Activated CD8-positive, alpha-beta memory T cell treated with anti-CD3 and anti-CD28 coated beads, Interleukin-2, amount 10 ng/mL, durations not matched to agents 7 days and 5 days (primary cell): ENCODE results near the gene KDM4E. TPM values are rescaled to one million over a fixed set of nuclear protein-coding genes. Genes with fewer than 3 reads are reported as not detected.

Experiments
- ATAC-seq: fragments of 150-1000 bp; cut with Tn5 transposase; one replicate; pipeline ENCODE4 v1.10.0; 2021; ENCODE audit warnings: moderate library complexity
- CTCF ChIA-PET: fragments of 350-600 bp; sonication (Branson Sonifier 250); formaldehyde crosslinking; loops from one replicate; lab custom pipeline; 2021; ENCODE audit warnings: antibody characterized with exemption; lab: Charles Lee
- DNase-seq: peaks from one replicate; pipeline ENCODE4 v3.0.0-alpha.2; 2020
- H3K27ac Mint-ChIP-seq: one replicate; pipeline ENCODE4 v1.8.0; 2021; ENCODE audit warnings: mild to moderate bottlenecking, mixed read lengths
- H3K27me3 Mint-ChIP-seq: one replicate; pipeline ENCODE4 v1.8.0; 2021; ENCODE audit warnings: mixed read lengths
- H3K36me3 Mint-ChIP-seq: one replicate; pipeline ENCODE4 v1.8.0; 2021; ENCODE audit warnings: mild to moderate bottlenecking, mixed read lengths
- H3K4me1 Mint-ChIP-seq: one replicate; pipeline ENCODE4 v1.8.0; 2021; ENCODE audit warnings: mixed read lengths
- H3K4me3 Mint-ChIP-seq: one replicate; pipeline ENCODE4 v1.8.0; 2021; ENCODE audit warnings: mild to moderate bottlenecking, moderate library complexity, mixed read lengths
- H3K9me3 Mint-ChIP-seq: one replicate; pipeline ENCODE4 v1.8.0; 2022; ENCODE audit warnings: low read depth, mixed read lengths
- total RNA-seq, 2 experiments: library from RNA; stranded (reverse); gene quantifications; one replicate each; pipeline ENCODE4 v1.2.3, GENCODE V29; 2021

The KDM4E gene
- total RNA-seq, 2 experiments from 2014 or later: not detected

GRCh38 chr11:95059046-95059445, 34.0 kb downstream of the KDM4E start:
- peaks cover 52% of the 10 kb centered on the region for H3K27me3 Mint-ChIP-seq
- no peaks in the 10 kb centered on the region for H3K9me3 Mint-ChIP-seq
- no peak overlapping the region for H3K27ac Mint-ChIP-seq
- no peak overlapping the region for H3K4me3 Mint-ChIP-seq
- DNase-seq (no peak), ATAC-seq (no peak)
- no peaks in the 10 kb centered on the region for H3K36me3 Mint-ChIP-seq
- H3K4me1 Mint-ChIP-seq: peaks cover 2% of the 10 kb centered on the region
- CTCF ChIA-PET: no interaction called here

GRCh38 chr11:95065336-95065735, 40.3 kb downstream of the KDM4E start:
- Mint-ChIP-seq H3K27me3 (peaks cover 25% of the 10 kb centered on the region), H3K27ac (no peak overlapping the region), H3K36me3 (peaks cover 7% of the 10 kb centered on the region), H3K9me3 (no peaks in the 10 kb centered on the region), H3K4me3 (no peak overlapping the region), H3K4me1 (peaks cover 15% of the 10 kb centered on the region)
- DNase-seq (no peak), ATAC-seq (no peak)
- CTCF ChIA-PET: interaction anchor here (3.2 to 21.6 kb wide), 2 partner anchors 31 to 87 kb away, joined by 11 to 321 read pairs; partner anchors contain the start of gene ENDOD1

- CTCF ChIA-PET: interaction anchor here (0.9 to 21.6 kb wide), 13 partner anchors 9 to 722 kb away, joined by 3 to 321 read pairs (median 4); partner anchors contain the start of genes CWC15, ENDOD1, FAM76B and KDM4D
- peak within 1 kb of the TSS; percentile 92 for H3K4me3 Mint-ChIP-seq
These were observed 41.6 kb downstream of the KDM4E start, which contains the start of gene SRSF8 for GRCh38 chr11:95066716-95067038. Gene SRSF8, plus strand, starts transcription at chr11:95066919. Its CDS starts 308 bp downstream, at chr11:95067227.

GRCh38 chr11:95067039-95067840, 42.2 kb downstream of the KDM4E start:
- Mint-ChIP-seq H3K27me3 (peaks cover 10% of the 10 kb centered on the region), H3K27ac (peak overlapping the region; percentile 93), H3K4me1 (peaks cover 22% of the 10 kb centered on the region), H3K36me3 (peaks cover 13% of the 10 kb centered on the region), H3K4me3 (peak overlapping the region; percentile 92), H3K9me3 (no peaks in the 10 kb centered on the region)
- CTCF ChIA-PET: interaction anchor here (0.9 to 21.6 kb wide), 16 partner anchors 10 to 939 kb away, joined by 3 to 321 read pairs (median 4); partner anchors contain the start of genes CWC15, ENDOD1, FAM76B and KDM4D
- peak; percentile 82 for DNase-seq
- ATAC-seq: peak; percentile 69

More at GRCh38 chr11:95066716-95067038, 41.6 kb downstream of the KDM4E start, which contains the start of gene SRSF8:
- Mint-ChIP-seq H3K9me3 (no peaks in the 10 kb centered on the region), H3K27me3 (peaks cover 16% of the 10 kb centered on the region), H3K36me3 (peaks cover 13% of the 10 kb centered on the region), H3K4me1 (peaks cover 22% of the 10 kb centered on the region), H3K27ac (peak within 1 kb of the TSS; percentile 93)
- ATAC-seq: peak; percentile 15
- no peak for DNase-seq

GRCh38 chr11:95067841-95068219, 42.8 kb downstream of the KDM4E start:
- no peak for ATAC-seq
- H3K4me3 Mint-ChIP-seq: peak overlapping the region; percentile 92
- H3K4me1 Mint-ChIP-seq: peaks cover 20% of the 10 kb centered on the region
- peaks cover 5% of the 10 kb centered on the region for H3K27me3 Mint-ChIP-seq
- no peaks in the 10 kb centered on the region for H3K9me3 Mint-ChIP-seq
- DNase-seq: no peak
- peaks cover 13% of the 10 kb centered on the region for H3K36me3 Mint-ChIP-seq
- H3K27ac Mint-ChIP-seq: peak overlapping the region; percentile 93
- CTCF ChIA-PET: interaction anchor here (0.8 to 21.6 kb wide), 15 partner anchors 10 to 939 kb away, joined by 3 to 321 read pairs (median 4); partner anchors contain the start of genes CWC15, ENDOD1, FAM76B and KDM4D

- DNase-seq: peak; percentile 89
- Mint-ChIP-seq H3K36me3 (peaks cover 13% of the 10 kb centered on the region), H3K4me3 (peak overlapping the region; percentile 92), H3K9me3 (no peaks in the 10 kb centered on the region), H3K4me1 (peaks cover 20% of the 10 kb centered on the region), H3K27me3 (peaks cover 2% of the 10 kb centered on the region), H3K27ac (peak overlapping the region; percentile 93)
- CTCF ChIA-PET: interaction anchor here (0.8 to 21.6 kb wide), 8 partner anchors 13 to 940 kb away, joined by 3 to 321 read pairs (median 6); partner anchors contain the start of genes CWC15, ENDOD1, KDM4D and PANX1
- ATAC-seq: peak; percentile 81
These were observed 43.5 kb downstream of the KDM4E start for GRCh38 chr11:95068549-95068948.

- H3K27ac Mint-ChIP-seq: peak overlapping the region; percentile 31
- ATAC-seq: no peak
- no peak for DNase-seq
- no peaks in the 10 kb centered on the region for H3K27me3 Mint-ChIP-seq
- no peaks in the 10 kb centered on the region for H3K9me3 Mint-ChIP-seq
- CTCF ChIA-PET: interaction anchor here (0.6 to 21.6 kb wide), 14 partner anchors 10 to 698 kb away, joined by 3 to 321 read pairs (median 3); partner anchors contain the start of genes CWC15, ENDOD1 and KDM4D
- peaks cover 13% of the 10 kb centered on the region for H3K36me3 Mint-ChIP-seq
- no peak overlapping the region for H3K4me3 Mint-ChIP-seq
- H3K4me1 Mint-ChIP-seq: peaks cover 20% of the 10 kb centered on the region
These were observed 45.4 kb downstream of the KDM4E start for GRCh38 chr11:95070471-95070870.

GRCh38 chr11:95072948-95073347, 47.9 kb downstream of the KDM4E start:
- no peaks in the 10 kb centered on the region for H3K9me3 Mint-ChIP-seq
- H3K27me3 Mint-ChIP-seq: no peaks in the 10 kb centered on the region
- DNase-seq (no peak), ATAC-seq (no peak)
- H3K4me1 Mint-ChIP-seq: peaks cover 22% of the 10 kb centered on the region
- H3K36me3 Mint-ChIP-seq: peaks cover 13% of the 10 kb centered on the region
- H3K4me3 Mint-ChIP-seq: no peak overlapping the region
- no peak overlapping the region for H3K27ac Mint-ChIP-seq
- CTCF ChIA-PET: interaction anchor here (1.0 to 21.6 kb wide), 5 partner anchors 11 to 449 kb away, joined by 3 to 321 read pairs (median 7); partner anchors contain the start of gene ENDOD1

- H3K27ac Mint-ChIP-seq: no peak overlapping the region
- DNase-seq: no peak
- CTCF ChIA-PET: interaction anchor here (1.5 to 21.6 kb wide), 3 partner anchors 22 to 71 kb away, joined by 3 to 321 read pairs (median 258); partner anchors contain the start of gene ENDOD1
- H3K4me3 Mint-ChIP-seq: no peak overlapping the region
- peaks cover 7% of the 10 kb centered on the region for H3K36me3 Mint-ChIP-seq
- peaks cover 17% of the 10 kb centered on the region for H3K4me1 Mint-ChIP-seq
- H3K27me3 Mint-ChIP-seq: no peaks in the 10 kb centered on the region
- no peaks in the 10 kb centered on the region for H3K9me3 Mint-ChIP-seq
- no peak for ATAC-seq
These were observed 49.9 kb downstream of the KDM4E start for GRCh38 chr11:95074792-95075563.

- H3K9me3 Mint-ChIP-seq: no peaks in the 10 kb centered on the region
- H3K36me3 Mint-ChIP-seq: no peaks in the 10 kb centered on the region
- ATAC-seq: no peak
- peaks cover 10% of the 10 kb centered on the region for H3K4me1 Mint-ChIP-seq
- no peak overlapping the region for H3K4me3 Mint-ChIP-seq
- DNase-seq: no peak
- CTCF ChIA-PET: interaction anchor here (1.5 to 21.6 kb wide), 4 partner anchors 7 to 69 kb away, joined by 3 to 321 read pairs (median 165); partner anchors contain the start of genes ENDOD1 and SRSF8
- H3K27me3 Mint-ChIP-seq: no peaks in the 10 kb centered on the region
- H3K27ac Mint-ChIP-seq: no peak overlapping the region
These were observed 51.4 kb downstream of the KDM4E start for GRCh38 chr11:95076416-95076815.

GRCh38 chr11:95076981-95077380, 51.9 kb downstream of the KDM4E start:
- no peak overlapping the region for H3K27ac Mint-ChIP-seq
- no peak overlapping the region for H3K4me3 Mint-ChIP-seq
- H3K36me3 Mint-ChIP-seq: no peaks in the 10 kb centered on the region
- DNase-seq (no peak), ATAC-seq (no peak)
- H3K27me3 Mint-ChIP-seq: no peaks in the 10 kb centered on the region
- H3K4me1 Mint-ChIP-seq: peaks cover 10% of the 10 kb centered on the region
- H3K9me3 Mint-ChIP-seq: no peaks in the 10 kb centered on the region
- CTCF ChIA-PET: interaction anchor here (10.3 to 21.6 kb wide), 3 partner anchors 8 to 69 kb away, joined by 72 to 321 read pairs (median 258); partner anchors contain the start of genes ENDOD1 and SRSF8
